8988T (cell line): ENCODE measurements around the gene KISS1R.
"Not testable (repeated sequence)": the region's sequence is repeated elsewhere in the genome, so short reads cannot be mapped to it uniquely, and the experiment has no call there.

Source experiments
- DNase-seq: peaks from one replicate; pipeline ENCODE4 v3.0.0; 2011

The KISS1R gene

DNA sequence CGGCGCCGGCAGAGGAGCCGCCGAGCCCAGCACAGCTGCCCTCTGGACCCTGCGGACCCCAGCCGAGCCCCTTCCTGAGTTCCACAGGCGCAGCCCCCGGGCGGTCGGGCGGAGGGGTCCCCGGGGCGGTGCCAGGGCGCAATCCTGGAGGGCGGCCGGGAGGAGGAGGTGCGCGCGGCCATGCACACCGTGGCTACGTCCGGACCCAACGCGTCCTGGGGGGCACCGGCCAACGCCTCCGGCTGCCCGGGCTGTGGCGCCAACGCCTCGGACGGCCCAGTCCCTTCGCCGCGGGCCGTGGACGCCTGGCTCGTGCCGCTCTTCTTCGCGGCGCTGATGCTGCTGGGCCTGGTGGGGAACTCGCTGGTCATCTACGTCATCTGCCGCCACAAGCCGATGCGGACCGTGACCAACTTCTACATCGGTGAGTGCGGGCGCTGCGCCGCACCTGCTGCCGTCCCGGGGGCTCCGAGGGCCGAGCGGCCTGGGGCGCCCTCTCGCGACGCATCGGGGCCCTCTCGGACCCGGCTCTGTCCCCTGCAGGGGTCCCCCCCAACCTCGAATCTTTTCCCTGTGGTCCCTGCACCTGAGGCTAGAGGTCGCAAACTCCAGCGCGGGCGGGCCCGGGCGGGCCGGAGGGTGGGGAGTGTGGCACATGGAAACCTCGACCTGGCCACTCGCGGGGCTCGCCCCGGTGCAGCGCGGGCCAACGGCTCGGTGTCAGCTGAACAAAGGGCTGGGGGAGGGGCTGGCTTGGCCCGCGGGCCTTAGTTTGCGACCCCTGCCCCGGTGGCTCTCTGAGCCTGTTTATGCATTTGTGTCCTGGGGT, at the start of gene KISS1R:
TSS of gene KISS1R (plus strand) at position 11 of the 829 bp plus-strand sequence. CDS start at position 181, 170 bp downstream.
- DNase-seq: peak; percentile 99

DNA sequence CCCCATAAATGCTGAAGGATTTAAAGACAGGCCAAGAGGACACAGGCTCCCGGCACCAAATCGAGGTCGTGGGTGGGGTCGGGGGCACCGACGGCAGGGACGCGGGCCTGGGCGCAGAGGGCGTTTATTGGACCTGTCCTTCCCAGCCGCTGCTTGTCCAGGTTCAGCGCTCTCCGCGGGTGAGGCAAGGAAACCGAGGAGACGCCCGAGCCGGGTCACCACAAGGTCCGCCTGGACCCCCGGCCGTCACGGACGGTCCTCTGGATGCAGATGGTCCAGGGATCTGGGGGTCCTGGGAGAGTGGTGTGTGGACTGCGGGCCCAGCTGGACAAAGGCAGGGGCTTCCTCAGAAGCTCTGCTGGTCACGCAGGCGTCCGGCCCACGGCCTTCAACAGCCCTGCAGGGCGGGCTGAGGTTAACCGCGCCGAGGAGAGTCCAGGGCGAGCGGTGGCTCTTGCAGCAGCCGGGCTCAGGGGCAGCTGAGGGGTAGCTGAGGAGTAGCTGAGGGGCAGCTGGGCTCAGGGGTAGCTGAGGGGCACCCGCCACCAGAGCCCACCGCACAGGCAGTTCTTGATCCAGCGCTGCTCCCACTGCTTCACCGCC, 49.2 kb upstream of the KISS1R start:
- DNase-seq: no peak

DNA sequence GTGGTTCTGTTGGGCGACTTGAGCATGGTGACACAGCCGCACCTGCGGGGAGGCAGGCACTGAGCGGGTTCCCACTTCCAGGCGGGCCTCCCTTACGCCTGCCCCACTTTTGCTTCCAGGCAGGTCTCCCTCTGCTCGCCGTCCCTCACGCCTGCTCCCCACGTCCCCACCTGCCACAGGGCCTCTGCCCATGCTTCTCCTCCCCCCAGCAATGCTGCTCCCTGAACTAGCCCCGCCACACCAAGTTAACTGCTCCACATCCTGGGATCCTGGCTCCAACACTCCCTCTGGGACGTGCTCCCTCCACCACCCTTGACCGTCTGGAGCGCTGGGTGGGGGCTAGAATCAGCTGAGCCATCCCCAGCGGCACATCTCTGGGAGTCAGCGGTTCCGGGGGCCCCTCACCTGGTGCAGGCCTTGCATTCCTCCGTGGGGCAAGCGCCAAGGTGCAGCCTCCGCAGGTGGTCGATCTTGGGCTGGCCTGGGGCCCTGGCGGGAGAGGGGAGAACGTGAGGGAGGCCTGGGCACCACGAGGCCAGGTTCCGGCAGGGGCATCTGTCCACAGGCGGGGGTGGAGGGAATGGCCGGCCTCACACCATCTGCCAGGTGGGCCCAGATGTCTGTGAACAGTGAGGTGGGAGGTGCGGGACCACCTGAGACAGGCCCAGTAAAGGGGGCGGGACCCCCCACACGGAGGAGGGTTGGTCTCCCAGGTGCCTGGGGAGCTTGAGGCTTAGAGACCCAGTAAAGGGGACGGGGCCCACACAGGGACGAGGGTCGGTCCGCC, 48.5 kb upstream of the KISS1R start:
- no peak for DNase-seq

DNA sequence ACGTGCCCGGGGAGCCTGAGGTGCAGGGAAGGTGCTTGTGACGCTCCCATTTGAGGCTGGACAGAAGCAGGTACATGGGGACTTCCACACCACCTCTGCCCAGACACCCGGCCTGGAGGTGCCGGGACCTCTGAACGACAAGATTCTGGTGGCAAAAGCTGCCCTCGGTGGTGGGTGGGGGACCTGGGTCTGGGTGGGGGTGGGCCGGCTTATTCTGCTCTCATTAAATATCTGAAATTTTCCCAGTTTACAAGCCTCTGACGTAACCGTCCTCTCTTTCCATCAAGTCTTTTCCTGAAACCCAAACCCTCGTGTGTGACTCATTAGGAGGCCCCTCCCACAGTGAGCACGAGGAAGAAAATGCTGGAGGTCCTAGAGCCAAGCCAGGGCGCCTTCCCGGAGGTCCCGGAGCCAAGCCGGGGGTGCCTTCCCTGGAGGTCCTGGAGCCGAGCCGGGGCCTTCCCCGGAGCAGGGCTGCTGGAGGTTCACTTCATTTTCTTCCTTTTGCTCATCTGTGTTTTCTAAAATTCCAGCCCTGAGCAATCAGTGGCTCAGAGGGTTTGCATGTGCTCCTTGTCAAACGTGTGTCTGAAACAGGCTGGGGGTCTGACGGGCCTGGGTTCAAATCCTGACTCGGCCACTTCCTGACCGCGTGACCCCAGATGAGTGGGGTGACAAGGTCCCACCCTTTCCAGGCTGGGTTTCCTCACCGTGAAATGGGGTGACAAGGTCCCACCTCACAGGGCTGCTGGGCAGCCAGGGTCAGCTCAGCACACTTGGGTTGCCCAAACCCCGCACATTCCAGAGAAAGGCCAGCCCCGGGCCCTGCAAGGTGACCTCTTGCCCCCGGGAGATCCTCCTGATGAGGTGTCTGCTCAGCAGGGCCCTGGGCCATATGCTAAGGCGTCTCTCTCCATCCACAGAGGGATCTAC, 47.6 kb upstream of the KISS1R start:
- no peak for DNase-seq

DNA sequence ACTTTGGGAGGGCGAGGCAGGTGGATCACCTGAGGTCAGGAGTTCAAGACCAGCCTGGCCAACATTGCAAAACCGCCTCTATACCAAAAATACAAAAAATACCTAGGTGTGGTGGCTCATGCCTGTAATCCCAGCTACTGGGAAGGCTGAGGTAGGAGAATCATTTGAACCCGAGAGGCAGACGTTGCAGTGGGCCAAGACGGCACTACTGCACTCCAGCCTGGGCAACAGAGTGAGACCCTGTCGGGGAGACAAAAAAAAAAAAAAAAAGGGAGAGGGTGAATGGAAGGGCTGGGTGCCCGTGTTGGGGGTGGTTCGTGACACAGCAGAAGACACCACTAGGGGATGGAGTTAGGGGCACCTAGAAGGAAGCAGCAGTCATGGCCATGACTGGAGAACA, 46.8 kb upstream of the KISS1R start:
- DNase-seq: no peak

DNA sequence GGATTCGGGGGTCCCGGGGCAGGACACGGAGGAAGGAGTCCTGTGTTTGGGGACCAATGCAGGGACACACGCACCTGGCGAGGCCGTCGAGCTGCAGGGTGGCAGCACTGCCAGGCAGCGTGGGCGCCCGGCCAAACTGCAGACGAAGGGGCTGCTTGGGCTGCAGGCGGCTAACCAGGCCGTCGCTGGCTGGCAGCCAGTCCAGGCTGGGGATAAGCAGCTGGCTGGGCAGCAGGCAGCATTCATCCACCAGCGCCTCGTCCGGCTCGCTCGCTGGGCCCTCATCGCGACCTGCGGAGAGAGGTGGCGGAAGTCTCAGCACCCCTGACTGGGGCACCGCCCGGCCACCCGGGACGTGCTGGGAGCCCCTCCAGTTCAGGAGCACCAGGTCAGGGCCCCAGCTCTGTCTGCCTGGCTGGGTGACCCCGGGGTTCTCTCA, 46.2 kb upstream of the KISS1R start:
- DNase-seq: no peak

DNA sequence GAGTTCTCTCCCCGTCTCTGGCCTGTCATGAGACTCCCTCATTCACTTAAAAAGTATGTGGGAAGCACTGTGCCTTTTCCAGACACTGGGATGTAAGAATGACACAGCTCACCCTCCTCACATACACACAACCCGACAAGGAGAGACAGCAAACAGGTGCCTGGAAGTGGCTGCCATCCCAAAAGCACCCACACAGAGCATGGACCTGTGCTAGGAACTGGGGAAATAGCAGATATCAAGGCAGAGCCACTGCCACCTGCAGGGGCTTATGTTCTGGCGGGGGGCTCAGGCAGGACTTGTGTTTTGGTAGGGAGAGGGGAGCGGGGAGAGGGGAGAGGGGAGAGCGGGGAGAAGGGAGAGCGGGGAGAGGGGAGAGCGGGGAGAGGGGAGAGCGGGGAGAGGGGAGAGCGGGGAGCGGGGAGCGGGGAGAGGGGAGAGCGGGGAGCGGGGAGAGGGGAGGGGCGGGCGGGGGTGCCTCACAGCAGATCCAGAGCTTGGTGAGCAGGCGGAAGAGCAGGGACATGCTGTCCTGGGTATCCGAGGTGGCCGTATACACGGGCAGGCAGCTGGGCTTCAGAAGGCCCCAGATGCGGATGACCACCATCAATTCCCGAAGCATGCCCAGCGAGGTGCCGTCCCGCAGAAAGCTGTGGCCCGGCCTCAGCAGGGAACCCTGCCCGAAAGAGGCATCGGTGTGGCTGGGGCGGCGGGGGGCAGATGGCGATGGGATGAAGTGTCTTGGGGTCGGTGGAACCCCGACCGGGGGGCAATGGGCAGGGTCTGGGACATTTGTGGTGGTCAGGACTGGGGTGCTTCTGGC, 45.5 kb upstream of the KISS1R start:
- DNase-seq: no peak

DNA sequence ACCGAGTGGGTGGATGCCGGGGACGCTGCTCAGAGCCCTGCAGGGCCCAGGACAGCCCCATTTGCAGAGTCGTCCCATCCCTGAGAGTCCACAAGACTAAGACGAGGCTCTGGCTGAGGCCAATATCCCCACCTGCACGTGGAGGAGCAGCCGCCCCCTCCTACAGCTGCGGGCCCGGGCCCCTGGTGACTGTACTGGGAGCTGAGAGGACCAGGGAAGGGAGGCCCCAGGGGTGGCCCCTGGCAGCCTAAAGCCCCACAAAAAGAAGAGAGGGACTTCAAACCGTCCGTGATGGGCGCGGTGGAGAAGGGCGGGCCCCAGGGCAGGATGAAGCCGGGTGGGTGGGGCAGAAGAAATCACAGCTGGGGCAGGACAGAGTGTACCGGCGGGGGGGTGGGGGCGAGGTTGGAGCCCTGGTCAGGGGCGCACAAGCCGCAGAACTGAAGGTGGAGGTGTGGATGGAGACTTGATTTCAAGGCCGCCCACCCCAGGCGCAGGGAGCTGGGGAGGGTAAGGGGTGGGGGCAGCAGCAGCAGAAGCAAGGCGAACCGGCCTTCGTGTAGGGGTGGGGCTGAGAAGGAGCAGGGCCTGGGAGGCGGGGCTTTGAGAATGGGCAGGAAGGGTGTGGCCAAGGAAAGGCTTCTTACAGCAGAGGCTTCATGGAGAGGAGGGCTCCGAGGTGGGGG, 44.7 kb upstream of the KISS1R start:
- DNase-seq: peak; percentile 86

DNA sequence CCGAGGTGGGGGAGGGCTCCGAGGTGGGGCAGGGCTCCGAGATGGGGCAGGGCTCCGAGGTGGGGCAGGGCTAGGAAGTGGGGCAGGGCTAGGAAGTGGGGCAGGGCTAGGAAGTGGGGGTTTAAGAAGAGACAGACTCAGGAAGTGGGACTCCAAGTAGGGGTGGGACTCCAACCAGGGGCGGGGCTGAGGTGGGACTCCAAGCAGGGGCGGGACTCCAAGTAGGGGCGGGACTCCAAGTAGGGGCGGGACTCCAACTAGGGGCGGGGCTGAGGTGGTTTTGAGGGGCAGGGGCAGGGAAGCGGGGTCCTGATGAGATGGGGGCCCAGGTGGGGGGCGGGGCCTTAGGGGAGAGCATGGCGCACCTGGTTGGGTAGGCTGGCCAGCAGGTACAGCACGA, 44.0 kb upstream of the KISS1R start:
- peak; percentile 80 for DNase-seq

DNA sequence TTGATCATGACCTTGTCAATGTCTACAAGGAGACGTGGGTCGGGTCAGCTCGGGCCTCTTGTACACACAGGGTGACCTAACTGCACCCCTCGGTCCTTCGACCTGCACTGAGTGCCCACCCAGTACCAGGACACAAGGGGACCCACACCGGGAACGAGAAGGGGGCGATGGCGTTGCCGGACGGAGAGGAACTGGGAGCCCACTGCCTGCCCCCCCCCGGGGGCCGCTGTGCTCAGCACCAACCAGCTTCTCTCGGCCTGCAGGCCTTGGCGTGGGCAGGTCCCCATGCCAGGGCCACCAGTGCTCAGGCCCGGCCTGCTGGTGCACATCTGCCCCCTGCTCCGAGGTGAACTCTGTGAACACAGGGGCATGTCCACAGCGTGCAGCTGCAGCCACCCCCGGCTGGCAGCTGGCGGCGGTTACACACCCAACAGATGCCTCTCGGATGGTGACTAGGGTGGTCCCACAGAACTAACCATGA, 43.5 kb upstream of the KISS1R start:
- DNase-seq: no peak

DNA sequence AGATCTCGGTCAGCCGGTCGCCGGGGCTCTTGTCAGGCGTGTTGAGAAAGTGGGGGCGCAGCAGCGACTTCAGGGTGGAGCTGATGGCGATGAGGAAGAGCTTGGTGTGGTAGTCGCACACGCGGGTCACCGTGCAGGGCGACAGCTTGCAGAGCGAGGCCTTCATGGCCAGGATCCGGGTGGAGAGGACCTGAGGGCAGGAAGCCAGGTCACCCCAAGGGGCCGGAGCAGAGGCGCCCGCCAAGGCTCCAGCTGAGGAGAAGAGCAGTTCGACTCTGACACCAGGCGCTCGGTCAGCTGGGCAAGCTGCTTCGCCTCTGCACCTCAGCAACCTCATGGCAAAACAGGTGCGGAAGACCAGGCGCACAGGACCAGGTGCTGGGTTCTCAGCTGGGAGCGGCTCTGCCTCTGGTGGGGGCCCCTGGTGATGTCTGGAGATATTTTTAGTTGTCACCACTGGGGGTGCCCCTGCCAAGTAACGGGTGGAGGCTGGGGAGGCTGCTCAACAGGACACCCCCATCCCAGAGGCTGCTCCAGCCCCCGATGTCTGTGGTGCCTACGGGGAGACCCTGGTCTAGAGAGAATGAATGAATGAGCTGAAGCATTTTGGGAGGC, 41.8 kb upstream of the KISS1R start:
- DNase-seq: no peak

DNA sequence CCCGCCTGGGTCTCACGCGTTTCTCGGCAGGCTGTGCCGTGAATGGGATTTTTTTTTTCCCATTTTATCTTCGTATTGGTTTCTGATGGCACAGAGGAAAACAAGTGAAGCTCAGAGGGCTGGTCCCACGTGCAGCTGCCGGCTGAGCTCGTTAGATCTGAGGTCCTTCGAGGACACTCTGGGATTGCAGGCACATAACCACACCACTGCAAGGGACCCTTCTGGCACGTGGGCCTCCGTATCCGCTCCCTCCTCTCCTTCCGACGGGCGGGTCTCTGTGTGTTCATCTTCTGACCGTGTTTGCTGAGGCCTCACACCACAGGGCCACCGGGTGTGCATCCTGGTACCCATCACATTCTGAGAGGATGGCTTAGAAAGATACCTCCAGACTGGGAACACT, 41.0 kb upstream of the KISS1R start:
- no peak for DNase-seq

DNA sequence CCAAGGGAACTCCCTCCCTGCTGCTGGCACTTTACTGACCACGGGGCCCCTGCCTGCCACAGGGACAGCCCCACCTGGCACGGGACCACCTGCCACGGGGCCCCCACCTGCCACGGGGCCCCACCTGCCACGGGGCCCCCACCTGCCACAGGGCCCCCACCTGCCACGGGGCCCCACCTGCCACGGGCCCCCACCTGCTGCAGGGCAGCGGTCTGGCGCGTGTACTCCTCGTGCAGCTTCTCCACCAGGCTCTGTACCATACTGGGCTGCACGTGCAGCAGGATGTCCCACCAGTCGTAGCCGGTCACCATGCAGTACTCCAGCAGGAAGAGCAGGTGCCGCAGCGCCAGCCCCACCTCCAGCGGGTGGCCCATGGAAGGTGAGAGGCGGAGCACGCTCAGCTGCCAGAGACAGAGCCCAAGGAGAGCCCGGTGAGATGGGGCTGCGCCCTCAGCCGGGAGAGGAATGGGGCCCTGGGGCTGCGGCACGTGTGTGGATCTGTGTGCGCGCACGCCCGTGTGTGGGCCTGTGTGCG, 40.3 kb upstream of the KISS1R start:
- no peak for DNase-seq

DNA sequence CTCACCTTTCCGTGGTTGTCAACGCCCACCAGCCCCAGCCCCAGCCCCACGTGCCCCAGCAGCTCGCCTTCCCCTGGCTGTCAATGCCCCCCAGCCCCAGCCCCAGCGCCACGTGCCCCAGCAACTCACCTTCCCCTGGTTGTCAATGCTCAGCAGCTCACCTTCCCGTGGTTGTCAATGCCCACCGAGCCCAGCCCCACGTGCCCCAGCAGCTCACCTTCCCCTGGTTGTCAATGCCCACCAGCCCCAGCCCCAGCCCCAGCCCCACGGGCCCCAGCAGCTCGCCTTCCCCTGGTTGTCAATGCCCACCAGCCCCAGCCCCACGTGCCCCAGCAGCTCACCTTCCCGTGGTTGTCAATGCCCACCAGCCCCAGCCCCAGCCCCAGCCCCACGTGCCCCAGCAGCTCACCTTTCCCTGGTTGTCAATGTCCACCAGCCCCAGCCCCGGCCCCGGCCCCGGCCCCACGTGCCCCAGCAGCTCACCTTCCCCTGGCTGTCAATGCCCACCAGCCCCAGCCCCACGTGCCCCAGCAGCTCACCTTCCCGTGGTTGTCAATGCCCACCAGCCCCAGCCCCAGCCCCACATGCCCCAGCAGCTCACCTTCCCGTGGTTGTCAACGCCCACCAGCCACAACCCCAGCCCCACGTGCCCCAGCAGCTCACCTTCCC, 39.0 kb upstream of the KISS1R start:
- not testable (repeated sequence) for DNase-seq

DNA sequence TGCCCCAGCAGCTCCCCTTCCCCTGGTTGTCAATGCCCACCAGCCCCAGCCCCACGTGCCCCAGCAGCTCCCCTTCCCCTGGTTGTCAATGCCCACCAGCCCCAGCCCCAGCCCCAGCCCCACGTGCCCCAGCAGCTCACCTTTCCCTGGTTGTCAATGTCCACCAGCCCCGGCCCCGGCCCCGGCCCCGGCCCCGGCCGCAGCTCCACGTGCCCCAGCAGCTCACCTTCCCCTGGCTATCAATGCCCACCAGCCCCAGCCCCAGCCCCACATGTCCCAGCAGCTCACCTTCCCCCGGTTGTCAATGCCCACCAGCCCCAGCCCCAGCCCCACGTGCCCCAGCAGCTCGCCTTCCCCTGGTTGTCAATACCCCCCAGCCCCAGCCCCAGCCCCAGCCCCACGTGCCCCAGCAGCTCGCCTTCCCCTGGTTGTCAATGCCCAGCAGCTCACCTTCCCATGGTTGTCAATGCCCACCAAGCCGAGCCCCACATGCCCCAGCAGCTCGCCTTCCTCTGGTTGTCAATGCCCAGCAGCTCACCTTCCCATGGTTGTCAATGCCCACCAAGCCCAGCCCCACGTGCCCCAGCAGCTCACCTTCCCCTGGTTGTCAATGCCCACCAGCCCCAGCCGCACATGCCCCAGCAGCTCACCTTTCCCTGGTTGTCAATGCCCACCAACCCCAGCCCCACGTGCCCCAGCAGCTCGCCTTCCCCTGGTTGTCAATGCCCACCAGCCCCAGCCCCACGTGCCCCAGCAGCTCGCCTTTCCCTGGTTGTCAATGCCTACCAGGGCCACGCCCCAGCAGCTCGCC, 38.2 kb upstream of the KISS1R start:
- not testable (repeated sequence) for DNase-seq

DNA sequence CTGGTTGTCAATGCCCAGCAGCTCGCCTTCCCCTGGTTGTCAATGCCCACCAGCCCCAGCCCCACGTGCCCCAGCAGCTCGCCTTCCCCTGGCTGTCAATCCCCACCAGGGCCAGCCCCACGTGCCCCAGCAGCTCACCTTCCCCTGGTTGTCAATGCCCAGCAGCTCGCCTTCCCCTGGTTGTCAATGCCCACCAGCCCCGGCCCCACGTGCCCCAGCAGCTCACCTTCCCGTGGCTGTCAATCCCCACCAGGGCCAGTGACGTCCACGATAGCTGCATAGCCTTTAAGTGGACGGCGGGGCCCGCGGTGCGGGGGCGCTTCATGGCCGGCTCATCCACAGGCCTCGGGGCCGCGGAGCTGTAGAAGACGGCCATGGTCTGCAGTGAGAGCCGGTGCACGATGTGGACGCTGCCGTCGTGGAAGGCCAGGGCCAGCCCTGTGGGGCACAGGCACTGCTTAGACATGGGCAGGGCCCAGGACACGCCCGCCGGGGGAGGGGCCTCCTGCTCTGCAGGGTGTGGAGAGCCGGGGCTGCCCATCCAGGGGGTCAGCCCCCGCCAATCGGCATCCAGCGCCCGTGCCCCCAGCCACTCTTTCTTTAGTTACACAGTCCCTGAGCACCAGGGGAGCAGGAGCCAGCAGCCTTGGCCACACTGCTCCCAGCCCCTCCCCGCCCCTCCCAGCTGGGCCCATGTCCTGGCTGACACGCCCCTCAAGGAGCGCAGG, 37.3 kb upstream of the KISS1R start:
- DNase-seq: no peak

DNA sequence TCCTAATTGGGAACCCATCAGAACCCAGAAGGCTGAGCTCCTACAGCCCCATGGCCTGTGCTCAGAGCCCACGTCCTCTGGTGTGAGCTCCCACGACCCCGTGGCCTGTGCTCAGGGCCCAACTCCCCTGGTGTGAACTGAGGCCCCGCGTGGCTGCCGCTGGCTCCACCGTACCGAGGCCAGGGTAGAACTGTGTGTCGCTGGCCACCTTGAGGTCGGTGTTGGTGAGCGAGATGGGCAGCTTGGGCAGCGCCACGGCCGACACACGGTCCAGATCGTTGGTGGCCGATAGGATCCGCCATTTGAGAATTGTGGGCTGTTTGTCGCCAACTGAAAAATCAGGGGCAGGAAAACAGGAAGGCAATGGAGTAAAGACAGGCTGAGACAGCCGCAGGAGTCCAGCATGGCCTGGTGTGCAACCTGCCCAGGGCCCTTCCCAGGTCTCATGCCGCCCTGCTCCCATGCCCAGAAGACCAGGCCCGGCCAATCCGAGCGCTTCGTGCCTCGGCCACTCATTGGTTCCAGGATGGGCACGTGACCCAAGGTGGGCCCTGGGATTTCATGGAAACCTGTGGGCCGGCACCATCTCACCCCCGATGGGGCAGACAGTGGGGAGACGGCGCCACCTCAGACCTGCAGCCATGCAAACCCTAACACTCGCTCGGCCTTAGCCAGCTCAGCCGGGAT, 35.6 kb upstream of the KISS1R start:
- no peak for DNase-seq
